B cell (primary cell): ENCODE results near the gene DYNC2I2.

Experiments used
- CTCF ChIP-seq: fragments of 200-600 bp; IDR thresholded peaks from one replicate; pipeline ENCODE4 v1.8.0; 2022; ENCODE audit warnings: antibody characterized with exemption, mild to moderate bottlenecking
- EZH2 ChIP-seq: IDR thresholded peaks from 2 replicates; pipeline ENCODE4 v1.6.1; 2012; ENCODE audit warnings: borderline replicate concordance, low read depth, mild to moderate bottlenecking, moderate library complexity, low read length; ENCODE audit not compliant: insufficient read depth, poor library complexity, severe bottlenecking

DNA sequence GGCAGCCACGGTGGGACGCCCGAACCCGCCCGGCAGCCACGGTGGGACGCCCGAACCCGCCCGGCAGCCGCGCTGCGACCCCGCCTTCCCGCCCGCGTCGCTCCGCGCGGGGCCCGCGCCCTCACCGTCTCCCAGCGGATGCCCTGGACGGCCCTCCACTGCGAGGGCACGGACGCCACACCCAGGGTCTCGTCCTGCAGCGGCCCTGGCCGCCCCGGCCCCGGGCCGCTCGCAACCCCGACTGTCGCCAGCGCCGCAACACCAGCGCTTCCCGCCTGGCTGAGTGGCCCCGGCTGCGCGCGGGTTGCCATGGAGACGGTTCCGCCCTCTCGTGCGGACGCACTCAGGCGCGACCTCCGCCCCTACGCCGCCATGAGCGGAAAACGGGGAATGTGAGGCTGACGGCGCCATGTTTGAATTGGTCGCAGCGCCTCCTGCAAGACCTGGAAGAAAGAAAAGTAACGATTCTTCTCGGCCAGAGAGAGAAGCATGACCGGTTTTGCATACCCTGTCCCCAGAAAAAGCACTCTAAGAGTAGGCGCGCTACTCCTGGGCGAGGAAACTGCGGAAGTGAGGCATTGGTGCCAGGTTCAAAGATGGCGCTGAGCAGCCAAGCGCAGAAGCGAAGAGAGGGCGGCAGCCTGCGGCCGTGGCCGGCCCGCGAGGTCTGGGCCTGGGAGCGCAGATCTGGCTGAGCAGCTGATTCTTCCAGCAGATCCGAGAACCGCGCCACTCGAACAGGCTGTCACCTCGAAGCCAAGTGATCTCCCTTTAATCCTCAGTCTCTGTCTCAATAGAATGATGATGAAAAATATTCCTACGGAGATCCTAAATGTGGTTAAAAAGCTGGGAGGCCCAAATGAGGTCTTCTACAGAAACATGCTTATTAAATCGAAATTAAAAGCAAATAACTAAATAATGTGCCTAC, at the start of gene DYNC2I2:
- TF ChIP-seq CTCF (no peak), EZH2 (no peak)
